Chondrocyte (in vitro differentiated cells): ENCODE data around the gene ZKSCAN4. TPM values are rescaled to one million over a fixed set of nuclear protein-coding genes. Genes with fewer than 3 reads are reported as not detected.
A peak's percentile ranks its signal among the peaks of the same experiment; 100 is the strongest.

ENCODE experiments used
- DNase-seq: peaks from one replicate; pipeline ENCODE4 v3.0.0; 2021; ENCODE audit warnings: mixed read lengths, low spot score
- H3K27ac Mint-ChIP-seq: one replicate; pipeline ENCODE4 v1.8.0; 2021; ENCODE audit warnings: mild to moderate bottlenecking, moderate library complexity, mixed read lengths; ENCODE audit not compliant: unreplicated experiment
- H3K27me3 Mint-ChIP-seq: 2 replicates; pipeline ENCODE4 v1.8.0; 2021; ENCODE audit warnings: low read depth, mixed read lengths
- H3K36me3 Mint-ChIP-seq: 2 replicates; pipeline ENCODE4 v1.8.0; 2021; ENCODE audit warnings: low read depth, mixed read lengths
- H3K4me1 Mint-ChIP-seq: 2 replicates; pipeline ENCODE4 v1.8.0; 2021; ENCODE audit warnings: low read depth, mild to moderate bottlenecking, mixed read lengths
- H3K4me3 Mint-ChIP-seq: one replicate; pipeline ENCODE4 v1.8.0; 2021; ENCODE audit warnings: mild to moderate bottlenecking, moderate library complexity, mixed read lengths; ENCODE audit not compliant: unreplicated experiment
- H3K9me3 Mint-ChIP-seq: 2 replicates; pipeline ENCODE4 v1.8.0; 2021; ENCODE audit warnings: low read depth, mixed read lengths
- total RNA-seq: library from RNA; stranded (reverse); gene quantifications from 3 replicates; pipeline ENCODE4 v1.2.1, GENCODE V29; 2021
- TF ChIP-seq, protein P1 (sequence below): fragments of 200-600 bp; sonication (generic); IDR thresholded peaks from 2 replicates; pipeline ENCODE4 v1.5.0; 2021; ENCODE audit warnings: antibody characterized with exemption, mild to moderate bottlenecking, moderate library complexity

ZKSCAN4 gene
- total RNA-seq, 1 donor from 2014 or later: 4.8 TPM

DNA sequence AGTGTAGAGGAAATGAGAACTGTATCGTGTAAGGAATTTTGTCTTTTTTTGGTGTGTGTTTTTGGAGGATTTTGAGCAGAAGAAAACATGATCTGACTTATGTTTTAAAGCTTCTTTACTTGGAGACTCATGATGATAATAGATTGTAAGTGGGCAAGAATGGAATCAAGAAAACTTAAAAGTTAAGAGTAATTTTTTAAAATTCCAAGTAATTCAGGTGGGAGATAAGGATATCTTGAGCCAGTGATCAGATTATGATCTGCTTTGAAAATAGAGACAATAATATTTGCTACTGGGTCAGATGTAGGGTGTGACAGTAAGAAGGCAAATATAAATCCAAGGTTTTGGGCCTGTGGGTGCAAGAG, 15.6 kb upstream of the ZKSCAN4 start:
- H3K36me3 Mint-ChIP-seq: peaks cover 7% of the 10 kb centered on the region
- H3K4me3 Mint-ChIP-seq: no peak overlapping the region
- no peaks in the 10 kb centered on the region for H3K27me3 Mint-ChIP-seq
- no peak for DNase-seq
- no peak overlapping the region for H3K27ac Mint-ChIP-seq
- H3K4me1 Mint-ChIP-seq: peaks cover 18% of the 10 kb centered on the region
- TF ChIP-seq, protein P1, sequence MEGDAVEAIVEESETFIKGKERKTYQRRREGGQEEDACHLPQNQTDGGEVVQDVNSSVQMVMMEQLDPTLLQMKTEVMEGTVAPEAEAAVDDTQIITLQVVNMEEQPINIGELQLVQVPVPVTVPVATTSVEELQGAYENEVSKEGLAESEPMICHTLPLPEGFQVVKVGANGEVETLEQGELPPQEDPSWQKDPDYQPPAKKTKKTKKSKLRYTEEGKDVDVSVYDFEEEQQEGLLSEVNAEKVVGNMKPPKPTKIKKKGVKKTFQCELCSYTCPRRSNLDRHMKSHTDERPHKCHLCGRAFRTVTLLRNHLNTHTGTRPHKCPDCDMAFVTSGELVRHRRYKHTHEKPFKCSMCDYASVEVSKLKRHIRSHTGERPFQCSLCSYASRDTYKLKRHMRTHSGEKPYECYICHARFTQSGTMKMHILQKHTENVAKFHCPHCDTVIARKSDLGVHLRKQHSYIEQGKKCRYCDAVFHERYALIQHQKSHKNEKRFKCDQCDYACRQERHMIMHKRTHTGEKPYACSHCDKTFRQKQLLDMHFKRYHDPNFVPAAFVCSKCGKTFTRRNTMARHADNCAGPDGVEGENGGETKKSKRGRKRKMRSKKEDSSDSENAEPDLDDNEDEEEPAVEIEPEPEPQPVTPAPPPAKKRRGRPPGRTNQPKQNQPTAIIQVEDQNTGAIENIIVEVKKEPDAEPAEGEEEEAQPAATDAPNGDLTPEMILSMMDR: no peak
- no peaks in the 10 kb centered on the region for H3K9me3 Mint-ChIP-seq

DNA sequence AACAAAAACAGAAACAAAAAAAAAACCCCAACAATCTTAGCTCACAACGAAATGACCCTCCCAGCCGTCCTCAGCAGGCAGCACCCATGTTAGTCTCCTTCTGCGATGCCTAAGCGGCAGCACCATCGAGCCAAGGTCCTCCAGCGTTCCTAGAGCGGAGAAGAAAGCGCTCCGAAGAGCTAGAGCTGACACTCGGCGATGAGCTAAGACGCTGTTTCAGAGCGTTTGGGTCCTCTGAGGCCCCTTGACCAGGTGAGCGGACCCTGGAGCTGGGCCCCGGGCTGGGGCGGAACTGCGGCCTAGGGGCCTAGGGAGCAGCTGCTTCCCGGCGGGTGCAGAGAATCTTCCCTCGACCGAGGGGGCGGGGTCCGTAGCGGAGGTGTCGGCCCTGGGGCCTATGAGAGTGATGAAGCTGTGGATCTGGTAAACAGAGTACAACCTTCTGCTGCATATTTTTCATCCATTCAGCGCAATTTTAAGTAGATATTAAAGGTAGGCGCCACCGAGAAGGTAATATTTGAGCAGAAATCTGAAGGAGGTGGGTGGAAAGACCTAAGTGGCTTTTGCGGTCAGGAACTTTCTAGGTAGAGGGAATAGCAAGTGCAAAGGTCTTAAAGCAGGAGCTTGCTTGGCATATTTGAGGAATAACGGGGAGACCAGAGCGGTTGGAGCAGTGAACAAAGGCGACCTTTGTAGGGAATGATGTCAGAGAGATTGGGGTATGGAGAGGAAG, 15.1 kb upstream of the ZKSCAN4 start, which contains the start of gene ZSCAN26:
ZSCAN26 (plus strand) TSS at position 182 of the 733 bp plus-strand sequence. CDS start 4,777 bp downstream, outside the sequence.
- H3K4me1 Mint-ChIP-seq: peaks cover 18% of the 10 kb centered on the region

DNA sequence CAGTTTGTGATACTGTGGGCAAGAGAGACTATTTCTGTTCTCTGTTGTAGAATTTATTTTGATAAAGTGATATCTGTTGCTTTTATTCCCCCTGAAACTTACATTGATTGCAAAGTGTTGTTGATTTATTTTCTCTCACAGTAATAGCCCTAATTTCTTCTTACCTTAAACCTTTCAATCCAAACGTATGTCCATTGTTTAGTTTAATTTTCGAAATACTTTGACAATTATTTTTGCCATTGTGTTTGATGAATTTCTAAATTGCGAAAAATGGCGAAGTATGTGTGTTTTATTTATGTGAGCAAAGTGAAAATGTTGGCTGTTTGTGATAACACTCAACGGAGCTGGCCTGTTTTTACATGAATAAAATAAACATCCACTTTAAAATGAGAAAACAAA, 14.5 kb upstream of the ZKSCAN4 start:
- no peak for DNase-seq
- Mint-ChIP-seq H3K9me3 (no peaks in the 10 kb centered on the region), H3K36me3 (no peaks in the 10 kb centered on the region), H3K4me3 (no peak overlapping the region), H3K27me3 (no peaks in the 10 kb centered on the region), H3K27ac (no peak overlapping the region), H3K4me1 (peaks cover 18% of the 10 kb centered on the region)
- TF ChIP-seq, protein P1: no peak

More for the DNA sequence above, 15.1 kb upstream of the ZKSCAN4 start, which contains the start of gene ZSCAN26:
- TF ChIP-seq, protein P1: no peak
- Mint-ChIP-seq H3K4me3 (no peak within 1 kb of the TSS), H3K36me3 (peaks cover 2% of the 10 kb centered on the region), H3K27ac (no peak within 1 kb of the TSS), H3K27me3 (no peaks in the 10 kb centered on the region), H3K9me3 (no peaks in the 10 kb centered on the region)
- peak; percentile 92 for DNase-seq

DNA sequence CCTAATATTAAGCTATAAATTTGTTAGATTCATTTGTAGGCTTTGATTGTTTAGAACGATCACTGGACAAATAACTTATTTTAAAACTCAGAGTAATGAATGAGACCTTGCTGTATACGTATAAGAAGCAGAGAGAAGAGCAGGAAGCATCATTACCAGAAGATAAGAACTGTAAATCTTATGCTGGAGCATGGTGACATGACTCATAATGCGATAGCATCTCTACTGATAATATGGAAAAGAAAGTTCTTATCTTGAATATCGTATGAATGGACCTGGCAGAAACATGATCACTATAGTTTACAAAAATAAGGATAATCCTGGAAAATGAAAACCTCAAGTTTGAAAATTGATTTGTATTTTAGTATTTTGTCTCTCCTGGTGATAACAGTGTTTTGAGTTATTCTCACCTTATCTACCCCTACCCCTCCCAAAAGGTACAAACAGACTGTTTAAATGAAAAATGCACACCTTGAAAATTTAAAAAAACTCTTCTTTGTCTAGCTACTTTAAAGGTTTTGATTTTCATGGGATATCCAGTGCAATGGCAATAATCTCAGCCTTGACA, 12.8 kb upstream of the ZKSCAN4 start:
- DNase-seq: no peak
- Mint-ChIP-seq H3K27me3 (peaks cover 3% of the 10 kb centered on the region), H3K9me3 (no peaks in the 10 kb centered on the region), H3K36me3 (no peaks in the 10 kb centered on the region), H3K4me1 (peaks cover 18% of the 10 kb centered on the region), H3K4me3 (no peak overlapping the region), H3K27ac (no peak overlapping the region)
- TF ChIP-seq, protein P1: no peak

DNA sequence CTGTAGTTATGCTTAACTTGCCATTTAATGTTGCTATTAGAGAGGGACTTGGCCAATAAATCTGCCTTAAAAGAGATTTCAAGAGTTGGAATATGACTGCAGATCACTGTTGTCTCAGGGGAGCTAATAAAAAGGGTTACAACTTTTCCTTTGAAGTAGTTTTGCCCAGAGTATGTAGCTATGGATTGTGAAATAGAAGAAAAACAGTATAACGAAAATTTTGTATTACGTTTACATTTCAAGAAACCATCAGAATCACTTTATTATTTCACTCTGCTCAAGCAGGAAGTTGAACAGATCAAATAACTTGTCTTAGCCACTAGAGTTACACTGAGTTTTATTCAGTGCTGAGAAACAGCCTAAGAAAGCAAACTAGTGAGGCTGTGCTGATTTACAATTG, 11.9 kb upstream of the ZKSCAN4 start:
- no peak overlapping the region for H3K4me3 Mint-ChIP-seq
- no peaks in the 10 kb centered on the region for H3K9me3 Mint-ChIP-seq
- peaks cover 10% of the 10 kb centered on the region for H3K4me1 Mint-ChIP-seq
- H3K27me3 Mint-ChIP-seq: peaks cover 7% of the 10 kb centered on the region
- H3K36me3 Mint-ChIP-seq: no peaks in the 10 kb centered on the region
- no peak for DNase-seq
- TF ChIP-seq, protein P1: no peak
- H3K27ac Mint-ChIP-seq: peak overlapping the region; percentile 38
